GM19043 (cell line): Measurements from ENCODE around the gene NOL11.
"Not testable (repeated sequence)": the region's sequence is repeated elsewhere in the genome, so short reads cannot be mapped to it uniquely, and the experiment has no call there.

Source experiments
- ATAC-seq: cut with Tn5 transposase; IDR thresholded peaks from one replicate; pipeline ENCODE4 v1.9.1; 2021; ENCODE audit warnings: low read depth; ENCODE audit not compliant: unreplicated experiment

Gene NOL11

GRCh38 chr17:67717624-67718324 is at the start of gene NOL11:
NOL11 (plus strand) TSS chr17:67717936; CDS start chr17:67717948, 12 bp downstream.
- peak; percentile 88 for ATAC-seq

- ATAC-seq = no peak
Measured at GRCh38 chr17:67671493-67671892, 46.2 kb upstream of the NOL11 start.

- no peak for ATAC-seq
Measured at GRCh38 chr17:67672592-67673335, 45.0 kb upstream of the NOL11 start.

- no peak for ATAC-seq
Measured at GRCh38 chr17:67675481-67675880, 42.3 kb upstream of the NOL11 start.

- ATAC-seq = no peak
Measured at GRCh38 chr17:67676305-67676704, 41.4 kb upstream of the NOL11 start.

GRCh38 chr17:67678414-67678813 is 39.3 kb upstream of the NOL11 start:
- no peak for ATAC-seq

GRCh38 chr17:67679225-67679624 is 38.5 kb upstream of the NOL11 start:
- ATAC-seq = no peak

- no peak for ATAC-seq
Measured at GRCh38 chr17:67679721-67680120, 38.0 kb upstream of the NOL11 start.

- ATAC-seq = no peak
Measured at GRCh38 chr17:67680445-67681224, 37.1 kb upstream of the NOL11 start.

- no peak for ATAC-seq
Measured at GRCh38 chr17:67682196-67682595, 35.5 kb upstream of the NOL11 start.

GRCh38 chr17:67685351-67685750 is 32.4 kb upstream of the NOL11 start:
- no peak for ATAC-seq

GRCh38 chr17:67686241-67686640 is 31.5 kb upstream of the NOL11 start:
- no peak for ATAC-seq

- no peak for ATAC-seq
Measured at GRCh38 chr17:67687511-67687910, 30.2 kb upstream of the NOL11 start.

GRCh38 chr17:67689534-67690177 is 28.1 kb upstream of the NOL11 start:
- ATAC-seq = no peak

GRCh38 chr17:67693811-67694210 is 23.9 kb upstream of the NOL11 start:
- ATAC-seq = no peak

- no peak for ATAC-seq
Measured at GRCh38 chr17:67696347-67696746, 21.4 kb upstream of the NOL11 start.

- ATAC-seq = no peak
Measured at GRCh38 chr17:67696853-67697498, 20.8 kb upstream of the NOL11 start.

GRCh38 chr17:67700037-67700724 is 17.6 kb upstream of the NOL11 start:
- ATAC-seq = no peak

GRCh38 chr17:67700725-67701119 is 17.0 kb upstream of the NOL11 start:
- ATAC-seq = no peak

GRCh38 chr17:67702861-67703260 is 14.9 kb upstream of the NOL11 start:
- not testable (repeated sequence) for ATAC-seq
